Parathyroid adenoma (tissue), 2 donors: Measurements from ENCODE around the gene AMACR.
"Not testable (repeated sequence)": the region's sequence is repeated elsewhere in the genome, so short reads cannot be mapped to it uniquely, and the experiment has no call there.

ENCODE experiments used
- H2AFZ ChIP-seq: fragments of 300-600 bp; sonication (generic); one replicate; pipeline ENCODE4 v1.7.0; 2017; ENCODE audit warnings: antibody characterized with exemption, mild to moderate bottlenecking
- H3K27ac ChIP-seq: fragments of 300-600 bp; sonication (generic); one replicate; pipeline ENCODE4 v1.7.0; 2017
- H3K27me3 ChIP-seq: fragments of 300-600 bp; sonication (generic); one replicate; pipeline ENCODE4 v1.7.0; 2017; ENCODE audit warnings: low read length; ENCODE audit not compliant: control insufficient read depth, insufficient read depth
- H3K36me3 ChIP-seq: fragments of 300-600 bp; sonication (generic); one replicate; pipeline ENCODE4 v1.7.0; 2017; ENCODE audit warnings: low read length; ENCODE audit not compliant: control insufficient read depth, insufficient read depth
- H3K4me1 ChIP-seq: fragments of 300-600 bp; sonication (generic); one replicate; pipeline ENCODE4 v1.7.0; 2017; ENCODE audit warnings: control low read depth
- H3K4me2 ChIP-seq: fragments of 300-600 bp; sonication (generic); one replicate; pipeline ENCODE4 v1.7.0; 2017; ENCODE audit warnings: low read length
- H3K4me3 ChIP-seq: fragments of 300-600 bp; sonication (generic); one replicate; pipeline ENCODE4 v1.7.0; 2017; ENCODE audit warnings: low read depth, low read length
- H3K79me2 ChIP-seq: fragments of 300-600 bp; sonication (generic); one replicate; pipeline ENCODE4 v1.7.0; 2017; ENCODE audit warnings: control low read depth
- H3K9ac ChIP-seq: fragments of 300-600 bp; sonication (generic); one replicate; pipeline ENCODE4 v1.7.0; 2017; ENCODE audit warnings: mild to moderate bottlenecking
- H3K9me3 ChIP-seq: fragments of 300-600 bp; sonication (generic); one replicate; pipeline ENCODE4 v1.7.0; 2017; ENCODE audit warnings: low read length; ENCODE audit not compliant: control insufficient read depth
- TF ChIP-seq, protein P1 (sequence below): fragments of 300-600 bp; sonication (generic); IDR thresholded peaks from one replicate; pipeline ENCODE4 v1.7.0; 2017; ENCODE audit warnings: antibody characterized with exemption, mild to moderate bottlenecking
- donor health status: primary hyperparathyroidism.

Gene AMACR

DNA sequence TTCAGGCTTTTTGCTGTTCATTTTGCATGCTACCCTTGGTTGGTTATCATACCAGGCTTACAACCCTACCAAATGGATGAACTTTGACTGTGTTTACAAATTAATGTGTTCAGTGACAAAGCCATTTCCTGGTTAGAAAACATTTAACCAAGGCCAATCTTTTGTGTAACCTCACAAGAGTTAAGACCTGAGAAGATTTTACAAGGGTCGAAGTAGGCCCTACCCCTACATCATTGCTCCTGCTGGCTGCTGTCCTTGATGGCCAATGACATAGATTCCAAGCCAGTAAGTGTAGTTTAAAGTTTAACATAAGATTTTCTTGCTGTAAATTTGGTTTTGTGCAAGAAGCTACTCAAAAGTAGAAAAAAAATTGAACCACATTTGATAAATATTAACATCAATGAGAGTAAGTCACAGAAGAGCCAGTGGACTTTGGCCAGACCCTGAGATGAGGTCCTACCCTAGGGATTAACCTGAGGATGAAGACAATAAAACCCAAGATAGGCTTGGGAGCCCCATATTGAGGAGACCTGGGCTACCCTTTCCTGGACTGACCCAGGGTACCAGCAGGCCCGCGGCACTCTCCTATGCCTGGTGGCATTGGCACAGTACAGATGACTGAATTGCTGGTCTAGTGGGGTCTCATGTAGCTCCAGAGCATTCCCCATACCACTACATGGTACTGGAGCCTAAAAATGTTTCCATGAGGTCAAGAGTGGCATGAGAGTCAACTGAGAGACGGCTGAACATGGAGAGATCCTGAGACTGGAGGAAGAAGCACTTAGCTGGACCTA is 26.9 kb upstream of the AMACR start:
- H3K36me3 ChIP-seq: no peaks in the 10 kb centered on the region
- no peak overlapping the region for H3K9ac ChIP-seq
- H3K4me1 ChIP-seq: peaks cover 6% of the 10 kb centered on the region
- H3K4me2 ChIP-seq: no peak overlapping the region
- no peak overlapping the region for H2AFZ ChIP-seq
- H3K27ac ChIP-seq: no peak overlapping the region
- H3K79me2 ChIP-seq: no peaks in the 10 kb centered on the region
- H3K27me3 ChIP-seq: no peaks in the 10 kb centered on the region
- TF ChIP-seq, protein P1, sequence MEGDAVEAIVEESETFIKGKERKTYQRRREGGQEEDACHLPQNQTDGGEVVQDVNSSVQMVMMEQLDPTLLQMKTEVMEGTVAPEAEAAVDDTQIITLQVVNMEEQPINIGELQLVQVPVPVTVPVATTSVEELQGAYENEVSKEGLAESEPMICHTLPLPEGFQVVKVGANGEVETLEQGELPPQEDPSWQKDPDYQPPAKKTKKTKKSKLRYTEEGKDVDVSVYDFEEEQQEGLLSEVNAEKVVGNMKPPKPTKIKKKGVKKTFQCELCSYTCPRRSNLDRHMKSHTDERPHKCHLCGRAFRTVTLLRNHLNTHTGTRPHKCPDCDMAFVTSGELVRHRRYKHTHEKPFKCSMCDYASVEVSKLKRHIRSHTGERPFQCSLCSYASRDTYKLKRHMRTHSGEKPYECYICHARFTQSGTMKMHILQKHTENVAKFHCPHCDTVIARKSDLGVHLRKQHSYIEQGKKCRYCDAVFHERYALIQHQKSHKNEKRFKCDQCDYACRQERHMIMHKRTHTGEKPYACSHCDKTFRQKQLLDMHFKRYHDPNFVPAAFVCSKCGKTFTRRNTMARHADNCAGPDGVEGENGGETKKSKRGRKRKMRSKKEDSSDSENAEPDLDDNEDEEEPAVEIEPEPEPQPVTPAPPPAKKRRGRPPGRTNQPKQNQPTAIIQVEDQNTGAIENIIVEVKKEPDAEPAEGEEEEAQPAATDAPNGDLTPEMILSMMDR: no peak
- no peak overlapping the region for H3K4me3 ChIP-seq
- no peaks in the 10 kb centered on the region for H3K9me3 ChIP-seq

DNA sequence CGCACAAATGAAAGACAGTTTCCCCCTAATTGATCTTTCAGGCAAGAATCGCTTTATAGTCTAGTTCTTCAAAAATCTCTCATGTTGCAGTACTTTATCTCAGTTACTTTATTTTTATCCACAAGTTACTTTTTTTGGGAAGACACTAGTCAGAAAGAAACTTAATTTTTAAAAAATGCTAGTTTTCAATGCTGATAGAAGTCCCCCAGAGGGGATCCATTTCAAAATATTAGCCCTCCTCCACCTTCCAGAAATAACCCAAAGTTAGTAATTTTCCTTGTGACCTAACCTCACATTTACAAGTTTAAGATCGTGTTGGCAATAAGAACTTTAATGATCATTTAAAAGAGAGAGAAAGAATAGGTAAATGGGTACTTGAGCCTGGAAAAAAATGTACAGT is 24.1 kb upstream of the AMACR start:
- Histone ChIP-seq H3K4me2 (no peak overlapping the region), H2AFZ (no peak overlapping the region), H3K27me3 (no peaks in the 10 kb centered on the region), H3K79me2 (no peaks in the 10 kb centered on the region), H3K9ac (no peak overlapping the region), H3K27ac (no peak overlapping the region), H3K9me3 (no peaks in the 10 kb centered on the region), H3K4me3 (no peak overlapping the region), H3K4me1 (no peaks in the 10 kb centered on the region), H3K36me3 (no peaks in the 10 kb centered on the region)
- TF ChIP-seq, protein P1: no peak

DNA sequence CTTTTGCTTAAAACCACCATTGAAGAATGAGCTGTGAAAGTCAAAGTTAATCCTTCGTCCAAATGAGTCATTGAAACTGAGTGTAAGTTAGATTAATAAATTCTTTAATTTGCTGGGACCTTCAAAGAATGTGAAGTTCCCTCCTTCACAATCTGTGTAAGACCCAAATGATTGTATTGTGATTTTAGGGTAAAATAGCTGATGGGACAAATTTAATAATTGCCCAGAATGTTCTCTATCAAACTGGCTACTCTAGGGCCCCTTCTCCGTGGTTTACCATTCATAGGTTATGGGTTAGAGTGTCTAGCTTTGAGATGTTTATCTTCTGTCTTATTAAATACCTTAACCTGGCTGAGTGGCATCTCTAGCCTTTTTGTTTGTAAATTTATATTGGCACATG is 23.3 kb upstream of the AMACR start:
- Histone ChIP-seq H3K4me1 (no peaks in the 10 kb centered on the region), H3K9ac (no peak overlapping the region), H2AFZ (no peak overlapping the region), H3K27me3 (no peaks in the 10 kb centered on the region), H3K36me3 (no peaks in the 10 kb centered on the region), H3K4me3 (no peak overlapping the region), H3K79me2 (no peaks in the 10 kb centered on the region), H3K4me2 (no peak overlapping the region), H3K9me3 (no peaks in the 10 kb centered on the region), H3K27ac (no peak overlapping the region)
- TF ChIP-seq, protein P1: no peak

DNA sequence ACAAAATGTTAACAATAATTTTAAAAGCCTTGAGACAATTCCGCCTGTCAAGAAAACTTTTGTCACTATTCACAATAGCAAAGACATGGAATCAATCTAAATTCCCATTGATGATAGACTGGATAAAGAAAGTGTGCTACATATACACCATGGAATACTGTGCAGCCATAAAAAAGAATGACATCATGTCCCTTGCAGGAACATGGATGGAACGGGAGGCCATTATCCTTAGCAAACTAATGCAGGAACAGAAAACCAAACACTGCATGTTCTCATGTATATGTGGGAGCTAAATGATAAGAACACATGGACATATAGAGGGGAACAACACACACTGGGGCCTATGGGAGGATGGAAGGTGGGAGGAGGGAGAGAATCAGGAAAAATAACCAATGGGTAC is 22.7 kb upstream of the AMACR start:
- H3K9me3 ChIP-seq: not testable (repeated sequence)

DNA sequence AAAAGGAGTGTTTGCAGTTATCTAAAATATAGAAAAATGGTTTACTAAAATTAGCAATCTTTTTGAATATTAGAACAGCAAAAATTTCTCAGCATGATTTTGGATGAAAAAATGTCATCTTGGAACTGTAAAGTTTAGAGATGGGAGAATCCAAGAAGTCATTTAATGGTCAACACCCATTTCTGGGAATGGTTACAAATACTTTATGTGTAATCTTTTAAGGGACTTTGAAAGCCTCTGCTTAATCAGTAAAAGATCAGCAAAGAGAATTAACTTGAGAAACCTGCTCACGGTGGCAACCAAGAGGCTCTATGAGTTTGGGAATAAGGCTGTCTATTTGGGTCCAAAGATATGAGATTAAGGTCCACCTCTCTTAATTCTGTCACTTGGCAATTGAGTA is 22.2 kb upstream of the AMACR start:
- no peak overlapping the region for H3K27ac ChIP-seq
- H3K9ac ChIP-seq: no peak overlapping the region
- no peaks in the 10 kb centered on the region for H3K9me3 ChIP-seq
- no peaks in the 10 kb centered on the region for H3K27me3 ChIP-seq
- TF ChIP-seq, protein P1: no peak
- H3K4me1 ChIP-seq: no peaks in the 10 kb centered on the region
- no peak overlapping the region for H2AFZ ChIP-seq
- H3K4me3 ChIP-seq: no peak overlapping the region
- no peaks in the 10 kb centered on the region for H3K79me2 ChIP-seq
- H3K36me3 ChIP-seq: no peaks in the 10 kb centered on the region
- H3K4me2 ChIP-seq: no peak overlapping the region

More for the DNA sequence above, 22.7 kb upstream of the AMACR start:
- H3K27me3 ChIP-seq, H3K27ac ChIP-seq, H3K36me3 ChIP-seq, H3K4me3 ChIP-seq, H3K79me2 ChIP-seq, H3K4me2 ChIP-seq, H3K4me1 ChIP-seq, H3K9ac ChIP-seq, H2AFZ ChIP-seq: not testable (repeated sequence)
